H7 (cell line): ENCODE results near the gene PTDSS2. TPM values are rescaled to one million over a fixed set of nuclear protein-coding genes. Genes with fewer than 3 reads are reported as not detected.

Experiments used
- DNase-seq: peaks from one replicate; pipeline ENCODE4 v3.0.0; 2012
- H3K27me3 ChIP-seq: 2 replicates; pipeline ENCODE4 v1.6.0; 2011; ENCODE audit warnings: mild to moderate bottlenecking, low read length; ENCODE audit not compliant: control insufficient read depth, insufficient read depth
- H3K36me3 ChIP-seq: replicated peaks from 2 replicates; pipeline ENCODE4 v1.5.1; 2011; ENCODE audit warnings: low read length; ENCODE audit not compliant: control insufficient read depth, insufficient read depth
- H3K4me3 ChIP-seq: 2 replicates; pipeline ENCODE4 v1.5.1; 2011; ENCODE audit warnings: low read depth, mild to moderate bottlenecking, control low read depth, low read length, moderate library complexity; ENCODE audit not compliant: insufficient read depth
- total RNA-seq: library from RNA; depleted of rRNA; stranded (reverse); fragments of >200 nt; shearing (Covaris generic); gene quantifications from 2 replicates; pipeline ENCODE4 v1.2.3, GENCODE V29; 2014

PTDSS2 gene
- total RNA-seq, 1 experiment from 2014 or later, result 40.9 TPM

DNA sequence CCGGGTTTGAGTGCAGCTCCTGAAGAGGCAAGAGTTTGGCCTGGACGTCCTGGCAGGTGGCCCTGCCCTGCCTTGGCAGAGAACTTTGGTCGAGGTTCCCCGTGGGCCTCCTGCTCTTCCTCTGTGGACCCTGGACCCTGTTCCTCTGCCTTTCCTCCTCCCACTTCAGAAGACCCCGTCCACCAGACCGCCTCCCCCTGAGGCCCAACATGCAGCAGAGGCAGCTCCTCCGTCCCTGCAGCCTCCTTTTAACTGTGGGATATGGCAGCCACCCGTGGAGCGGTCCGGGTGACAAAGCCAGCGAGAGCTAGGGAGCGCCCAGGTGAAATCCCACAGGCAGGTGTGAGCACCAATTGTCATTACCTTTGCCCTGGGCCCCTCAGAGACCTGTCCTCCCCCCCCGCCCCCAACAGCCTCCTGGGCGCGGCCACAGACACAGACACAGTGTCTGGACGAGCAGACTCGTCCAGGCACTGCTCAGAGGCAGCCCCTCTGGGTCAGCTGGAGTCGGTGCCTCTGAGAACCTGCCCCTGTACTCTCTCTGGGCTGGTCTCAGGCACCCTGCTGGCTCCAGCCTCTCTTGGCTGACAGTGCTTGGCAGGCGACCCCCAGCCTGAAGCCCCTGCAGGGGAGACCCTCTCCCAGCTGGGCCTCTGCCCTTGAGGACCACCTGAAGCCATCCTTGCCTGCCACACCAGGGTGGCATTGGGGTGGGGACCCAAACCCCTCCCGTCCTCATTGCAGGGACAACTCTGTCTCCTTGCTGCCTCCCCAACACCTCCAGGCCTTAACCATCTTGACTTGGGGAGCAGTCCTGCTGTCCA lies 4.1 kb upstream of the PTDSS2 start:
- no peak overlapping the region for H3K4me3 ChIP-seq
- no peak for DNase-seq
- H3K27me3 ChIP-seq, result no peaks in the 10 kb centered on the region
- H3K36me3 ChIP-seq, result no peaks in the 10 kb centered on the region

DNA sequence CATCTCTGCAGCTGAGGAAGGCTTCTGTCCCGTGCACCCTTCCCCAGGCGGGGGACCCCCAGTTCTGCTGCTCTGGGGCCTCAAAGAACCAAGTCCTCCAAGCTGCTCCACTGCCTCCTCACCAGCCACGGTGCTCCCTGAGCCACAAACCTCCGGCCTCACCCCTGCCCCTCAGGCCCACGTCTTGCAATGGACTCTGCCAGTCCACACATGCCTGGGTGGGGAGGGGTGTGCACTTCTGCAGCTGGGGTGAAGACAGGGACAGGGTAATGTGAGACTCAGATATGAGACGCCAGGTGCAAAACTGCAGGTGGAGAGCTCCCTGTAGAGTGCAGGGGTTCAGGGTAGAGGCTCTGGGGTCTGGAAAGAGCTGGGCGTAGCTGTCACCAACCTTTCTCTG lies 3.2 kb upstream of the PTDSS2 start:
- no peak for DNase-seq
- no peaks in the 10 kb centered on the region for H3K36me3 ChIP-seq
- no peak overlapping the region for H3K4me3 ChIP-seq
- no peaks in the 10 kb centered on the region for H3K27me3 ChIP-seq

DNA sequence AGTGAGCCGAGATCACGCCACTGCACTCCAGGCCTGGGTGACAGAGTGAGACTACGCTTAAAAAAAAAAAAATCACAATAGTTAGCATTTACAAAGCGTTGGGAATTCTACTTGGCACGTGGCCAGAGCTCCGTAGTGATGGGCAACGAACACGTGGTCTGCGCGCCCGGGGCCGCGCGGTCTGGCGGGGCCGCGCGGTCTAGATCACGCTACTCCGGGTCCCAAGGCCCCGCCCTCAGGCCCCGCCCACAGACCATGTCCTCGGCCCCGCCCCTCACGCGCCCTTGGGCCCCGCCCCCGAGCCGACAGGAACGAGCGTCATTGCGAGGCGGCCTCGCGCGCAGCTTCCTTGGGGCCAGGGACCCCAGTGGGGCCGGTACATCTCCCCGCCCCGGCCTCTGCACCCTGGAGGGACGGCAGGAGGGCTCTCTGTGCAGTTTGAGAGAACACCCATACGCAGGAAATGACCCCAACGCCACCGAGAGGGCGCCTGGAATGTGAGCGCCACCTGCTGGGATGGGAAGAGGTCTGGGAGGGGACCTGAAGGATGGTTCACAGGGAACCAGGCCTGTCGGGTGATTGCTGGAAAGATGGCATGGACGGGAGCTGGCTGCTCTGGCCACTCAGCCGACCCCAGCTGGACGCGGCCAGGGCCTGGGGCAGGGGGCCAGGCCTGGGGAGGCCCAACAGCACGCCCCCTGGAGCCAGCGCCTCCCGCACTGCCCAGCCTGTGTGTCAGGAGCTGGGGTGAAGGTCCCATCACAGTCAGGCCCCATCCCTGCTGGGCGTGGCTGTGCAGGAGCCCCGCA lies 2.0 kb upstream of the PTDSS2 start:
- DNase-seq, result peak; percentile 99
- Histone ChIP-seq H3K4me3 (peak overlapping the region; percentile 82), H3K36me3 (peaks cover 2% of the 10 kb centered on the region), H3K27me3 (no peaks in the 10 kb centered on the region)

DNA sequence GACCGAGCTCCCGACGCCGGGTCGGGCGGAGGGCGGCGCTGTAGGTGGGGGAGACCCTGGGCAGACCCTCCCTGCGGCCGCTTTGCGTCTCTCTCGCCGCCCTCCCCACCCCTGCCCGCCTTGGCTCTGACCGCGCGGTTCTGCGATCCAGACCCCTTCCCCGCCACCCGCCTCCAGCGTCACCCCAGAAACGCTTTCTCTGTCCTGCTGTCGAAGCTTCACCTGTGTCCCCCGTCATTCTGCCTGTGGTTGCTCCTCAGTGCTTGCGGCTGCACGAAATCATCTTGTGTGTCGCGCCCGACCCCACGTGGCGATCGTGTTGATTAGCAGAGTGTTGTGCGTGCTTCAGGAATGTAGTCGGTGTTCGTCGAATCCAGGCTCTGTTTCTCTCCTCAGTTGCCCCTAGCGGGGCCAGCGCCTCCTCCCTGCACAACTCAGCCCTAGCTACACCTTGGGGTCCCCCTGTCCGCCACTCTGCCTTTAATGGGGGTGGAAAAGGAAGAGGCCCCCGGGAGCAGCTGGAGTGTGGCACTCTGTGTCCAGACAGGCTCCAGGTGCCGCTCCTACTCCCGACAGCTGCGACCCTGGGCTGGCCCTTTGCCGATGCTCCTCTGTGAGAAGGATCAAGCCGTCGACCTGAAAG lies 851 bp downstream of the PTDSS2 start:
- DNase-seq, result peak; percentile 88
- peaks cover 11% of the 10 kb centered on the region for H3K36me3 ChIP-seq

DNA sequence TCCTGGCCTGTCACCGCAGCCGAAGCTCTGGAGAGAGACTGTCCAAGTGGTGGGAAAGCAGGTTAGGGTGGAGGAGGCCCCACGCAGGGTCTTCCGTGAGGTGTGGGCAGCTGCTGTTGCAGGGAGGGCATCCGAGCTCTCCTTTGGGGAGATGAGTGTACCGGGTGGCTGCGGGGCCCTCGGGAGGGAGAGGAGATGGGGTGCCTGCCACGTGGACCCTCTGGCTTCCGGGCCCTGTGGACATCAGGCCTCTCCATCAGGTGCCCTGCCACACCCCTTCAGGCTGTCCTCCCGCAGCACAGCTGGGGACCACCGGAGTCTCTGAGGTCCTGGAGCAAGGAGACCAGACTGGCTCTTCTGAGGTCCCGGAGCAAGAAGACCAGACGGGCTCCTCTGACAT lies 1.7 kb downstream of the PTDSS2 start:
- no peaks in the 10 kb centered on the region for H3K27me3 ChIP-seq
- no peak overlapping the region for H3K4me3 ChIP-seq
- H3K36me3 ChIP-seq, result peaks cover 11% of the 10 kb centered on the region
- no peak for DNase-seq

More for the DNA sequence above, 851 bp downstream of the PTDSS2 start:
- Histone ChIP-seq H3K4me3 (peak overlapping the region; percentile 91), H3K27me3 (no peaks in the 10 kb centered on the region)

DNA sequence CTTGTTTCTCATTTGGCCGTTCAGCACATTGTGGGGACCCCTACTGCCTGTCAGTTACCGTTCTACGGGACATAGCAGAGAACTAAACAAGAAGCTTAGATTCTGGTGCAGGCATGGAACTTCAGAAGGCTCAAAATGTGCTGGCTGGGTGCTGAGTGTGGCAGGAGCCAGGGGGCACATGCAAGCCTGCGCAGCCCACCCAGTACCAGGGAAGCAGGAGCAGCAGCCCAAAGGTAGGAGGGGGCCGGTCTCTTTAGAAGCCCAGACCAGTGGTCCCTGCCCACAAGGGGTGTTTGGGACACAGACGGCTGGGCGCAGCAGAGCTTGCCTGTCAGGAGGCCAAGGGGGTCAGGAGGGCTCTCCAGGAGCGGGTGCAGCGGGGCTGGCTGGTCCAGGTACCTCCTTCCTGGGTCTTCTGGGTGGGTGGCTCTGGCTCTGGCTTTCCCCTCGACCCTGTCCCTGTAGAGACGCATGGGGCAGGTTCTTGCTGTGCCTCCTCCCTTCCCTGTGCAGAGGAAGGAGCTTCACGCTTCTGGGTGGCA lies 2.2 kb downstream of the PTDSS2 start:
- no peak for DNase-seq
- H3K4me3 ChIP-seq, result no peak overlapping the region
- peaks cover 11% of the 10 kb centered on the region for H3K36me3 ChIP-seq
- no peaks in the 10 kb centered on the region for H3K27me3 ChIP-seq

DNA sequence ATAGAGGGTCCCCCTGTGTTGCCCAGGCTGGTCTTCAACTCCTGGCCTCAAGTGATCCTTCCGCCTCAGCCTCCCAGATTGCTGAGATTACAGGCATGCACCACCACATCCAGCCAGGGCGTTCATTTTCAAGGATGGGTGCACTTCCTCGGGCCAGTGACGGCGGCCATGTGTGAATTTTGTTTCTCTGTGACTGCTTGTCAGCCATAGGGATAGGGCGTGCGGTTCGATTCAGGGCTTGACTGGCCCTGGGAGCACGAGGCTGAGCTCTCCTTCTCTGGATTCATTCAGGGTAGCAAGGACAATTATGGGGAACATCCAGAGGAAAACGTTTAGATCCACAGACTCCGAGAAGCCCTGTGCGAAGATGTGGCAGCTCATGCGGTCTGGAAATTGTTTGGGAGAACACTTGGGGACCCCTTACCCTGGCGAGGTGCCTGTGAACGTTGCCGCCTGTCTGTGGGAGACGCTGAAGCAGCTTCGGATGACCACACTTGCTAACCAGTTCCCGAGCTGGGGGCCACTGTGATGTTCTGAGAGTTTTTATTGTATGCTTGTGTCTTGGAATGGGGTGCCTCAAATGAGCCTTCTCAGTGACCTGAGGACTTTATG lies 2.9 kb downstream of the PTDSS2 start:
- no peak for DNase-seq
- Histone ChIP-seq H3K4me3 (no peak overlapping the region), H3K36me3 (peaks cover 11% of the 10 kb centered on the region), H3K27me3 (no peaks in the 10 kb centered on the region)

DNA sequence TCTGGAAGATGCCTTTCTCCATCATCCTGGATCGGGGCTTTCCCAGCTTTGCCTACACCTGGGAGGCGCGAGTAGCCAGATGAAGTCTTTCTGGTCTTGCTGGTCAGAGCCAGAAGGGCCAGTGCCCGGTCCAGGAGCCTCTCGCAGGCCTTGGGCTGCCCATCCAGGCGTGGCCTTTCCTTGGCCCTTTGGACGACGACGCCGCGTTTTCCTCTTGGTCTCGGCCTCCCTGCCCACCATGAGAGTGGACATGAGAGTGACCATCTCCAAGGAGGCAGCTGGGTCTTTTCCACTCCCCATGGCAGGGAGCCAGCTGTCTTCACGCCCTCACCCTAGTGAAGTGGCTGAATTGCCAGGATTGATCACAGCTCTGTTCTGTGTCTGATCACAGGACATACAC lies 3.5 kb downstream of the PTDSS2 start:
- no peak for DNase-seq
- Histone ChIP-seq H3K27me3 (no peaks in the 10 kb centered on the region), H3K4me3 (no peak overlapping the region), H3K36me3 (peaks cover 11% of the 10 kb centered on the region)

DNA sequence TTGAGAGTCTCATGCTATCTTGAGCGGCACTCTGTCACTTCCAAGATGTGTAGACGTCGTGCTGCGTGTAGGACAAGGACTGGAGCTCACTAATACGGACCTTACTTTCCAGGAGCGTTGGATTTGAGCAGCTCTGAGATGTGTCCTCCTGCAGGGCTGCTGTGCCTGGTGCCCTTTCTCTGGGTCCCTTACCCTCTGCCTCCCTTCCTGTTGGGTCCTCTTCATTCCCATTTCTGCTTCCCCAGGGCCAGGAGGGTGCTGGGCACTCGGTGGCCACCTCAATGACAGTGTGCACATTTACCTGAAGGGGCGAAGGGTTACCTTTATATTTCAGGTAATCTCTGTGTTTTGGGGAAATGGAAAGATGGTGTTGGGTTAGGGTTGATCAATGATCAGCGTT lies 4.0 kb downstream of the PTDSS2 start:
- DNase-seq, result no peak
- peaks cover 11% of the 10 kb centered on the region for H3K36me3 ChIP-seq
- no peak overlapping the region for H3K4me3 ChIP-seq
- no peaks in the 10 kb centered on the region for H3K27me3 ChIP-seq

DNA sequence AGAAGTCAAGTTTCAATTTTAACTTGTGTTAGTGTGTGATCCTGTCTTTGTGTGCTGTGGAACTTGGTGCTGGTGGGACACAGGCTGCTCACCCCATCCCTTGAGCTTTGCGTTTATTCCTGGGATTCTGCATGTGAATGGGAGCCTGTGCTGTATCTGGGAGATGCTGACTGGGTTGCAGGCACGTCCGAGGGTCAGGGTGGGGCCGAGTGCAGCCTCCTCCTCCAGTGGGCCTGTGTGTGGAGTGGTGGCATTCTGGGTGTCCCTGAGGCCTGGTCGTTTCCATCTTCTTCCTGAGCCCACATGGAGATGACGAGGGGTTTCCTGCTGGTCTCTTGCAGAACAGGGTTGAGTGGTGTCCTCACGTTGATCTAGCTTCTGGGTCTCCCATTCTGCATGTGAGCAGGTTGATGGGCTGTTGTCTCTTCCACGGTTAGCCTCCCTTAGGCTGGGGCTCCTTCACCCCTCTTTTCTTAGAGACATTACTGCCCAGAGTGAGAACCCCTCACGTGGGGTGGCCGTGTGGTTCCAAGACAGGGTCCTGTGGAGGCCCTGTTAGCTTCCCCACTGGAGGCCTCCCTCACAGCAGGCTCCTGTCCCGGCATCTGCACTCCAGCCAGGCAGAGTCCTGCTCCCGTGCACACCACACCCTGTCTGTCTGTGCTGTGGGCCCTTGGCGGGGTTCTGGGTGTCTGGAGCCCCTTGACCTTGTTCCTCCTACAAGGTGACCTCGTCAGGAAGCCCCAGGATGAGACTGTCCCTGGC lies 4.9 kb downstream of the PTDSS2 start:
- no peaks in the 10 kb centered on the region for H3K27me3 ChIP-seq
- H3K4me3 ChIP-seq, result no peak overlapping the region
- H3K36me3 ChIP-seq, result peaks cover 13% of the 10 kb centered on the region
- DNase-seq, result no peak

DNA sequence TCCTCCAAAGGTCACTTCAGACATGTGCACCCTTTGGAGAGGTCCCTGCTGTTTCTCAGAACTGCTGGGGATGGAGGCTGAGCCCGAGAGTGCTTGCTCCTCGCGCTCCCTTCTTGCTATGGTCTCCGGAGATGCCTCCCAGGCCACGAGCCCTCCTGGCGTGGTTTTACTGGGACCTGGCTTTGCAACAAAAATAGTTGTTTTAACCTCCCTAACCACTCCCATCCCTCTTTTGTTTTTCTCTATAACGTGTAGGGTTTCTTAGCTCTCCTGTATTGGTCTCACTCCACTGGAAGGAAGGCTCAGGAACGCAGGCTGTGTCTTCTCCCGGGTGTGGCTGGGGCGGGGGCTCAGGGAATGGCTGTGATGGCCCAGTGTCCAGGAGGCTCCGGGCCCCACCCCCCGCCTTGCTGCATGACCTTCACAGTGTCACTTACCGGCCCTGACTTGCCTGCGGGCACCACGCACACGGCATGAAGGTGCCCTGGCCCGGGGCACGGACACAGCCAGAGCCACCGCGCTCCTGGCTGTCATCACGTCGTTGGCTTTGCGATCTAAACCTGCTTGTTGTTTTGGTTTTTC lies 5.6 kb downstream of the PTDSS2 start:
- Histone ChIP-seq H3K36me3 (peaks cover 13% of the 10 kb centered on the region), H3K4me3 (no peak overlapping the region), H3K27me3 (no peaks in the 10 kb centered on the region)
- DNase-seq, result no peak

DNA sequence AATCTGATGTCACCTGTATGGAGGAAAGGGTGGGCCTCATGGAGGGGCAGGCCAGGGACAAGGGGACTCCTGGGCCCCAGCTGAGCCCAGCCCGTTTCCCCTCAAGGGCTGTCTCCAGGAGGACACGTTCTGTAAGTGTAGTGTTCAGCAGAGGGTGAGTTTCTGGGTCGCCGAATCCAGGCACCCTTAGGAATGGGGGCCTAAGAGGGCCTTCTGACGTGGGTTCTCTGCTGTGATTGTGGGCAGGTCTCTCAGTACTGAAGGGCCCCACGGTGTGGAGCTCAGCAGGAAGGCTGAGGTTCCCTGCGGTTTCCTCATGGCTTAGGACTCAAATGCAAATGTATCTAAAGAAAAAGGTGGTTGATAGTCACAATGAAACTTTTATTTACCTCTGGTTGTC lies 6.5 kb downstream of the PTDSS2 start:
- Histone ChIP-seq H3K4me3 (no peak overlapping the region), H3K36me3 (peaks cover 15% of the 10 kb centered on the region), H3K27me3 (no peaks in the 10 kb centered on the region)
- no peak for DNase-seq

DNA sequence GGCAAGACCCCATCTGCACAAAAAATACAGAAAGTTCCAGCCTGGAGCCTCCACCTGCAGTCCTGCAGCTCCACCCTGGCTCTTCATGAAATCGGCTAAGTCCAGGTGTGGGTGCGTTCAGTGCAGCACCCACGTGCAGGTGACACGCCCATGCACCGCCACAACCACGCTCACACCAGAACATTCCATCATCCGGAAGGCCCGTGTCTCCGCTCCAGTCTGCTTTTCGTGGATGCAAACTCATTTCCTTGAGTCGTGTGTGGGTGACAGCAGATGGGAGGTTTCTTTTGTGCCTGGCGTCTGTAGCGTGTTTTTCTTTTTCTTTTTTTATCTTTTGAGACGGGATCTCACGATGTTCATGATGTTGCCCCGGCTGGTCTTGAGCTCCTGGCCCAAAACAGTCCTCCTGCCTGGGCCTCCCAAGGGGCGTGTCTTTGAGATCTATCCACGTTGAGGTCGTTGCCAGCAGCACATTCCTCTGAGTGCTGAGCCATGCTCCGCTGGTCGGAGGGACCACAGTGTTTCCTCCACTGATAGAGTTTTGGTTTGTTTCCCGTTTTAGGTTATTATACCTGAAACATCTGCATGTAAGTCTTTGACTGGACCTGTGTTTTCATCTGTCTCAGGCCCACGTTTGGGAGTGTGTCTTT lies 7.2 kb downstream of the PTDSS2 start:
- peaks cover 14% of the 10 kb centered on the region for H3K36me3 ChIP-seq
- no peaks in the 10 kb centered on the region for H3K27me3 ChIP-seq
- no peak overlapping the region for H3K4me3 ChIP-seq
- no peak for DNase-seq
